CD14-positive monocyte (primary cell): Measurements from ENCODE around the gene PEX12. TPM values are rescaled to one million over a fixed set of nuclear protein-coding genes. Genes with fewer than 3 reads are reported as not detected.

Experiments used
- DNase-seq, 3 donors: peaks; one replicate each; pipeline ENCODE4 v3.0.0-alpha.2; 2011 to 2022
- H2AFZ ChIP-seq: 2 replicates; pipeline ENCODE4 v1.6.0; 2012; ENCODE audit warnings: mild to moderate bottlenecking, low read depth, low read length, inconsistent platforms; ENCODE audit not compliant: insufficient read depth, poor library complexity, severe bottlenecking
- H3K27ac ChIP-seq, 2 donors: 1 replicate in 1 of 2; 2 replicates in 1 of 2; pipeline ENCODE4 v1.5.1; 2012 to 2013; ENCODE audit warnings: low read length in 2 of 2, control low read depth in 1 of 2, inconsistent platforms in 1 of 2, low read depth in 1 of 2, mild to moderate bottlenecking in 1 of 2
- H3K27me3 ChIP-seq, 2 donors: one replicate each; pipeline versions ENCODE4 v1.6.0 to v1.6.1; 2011 to 2013; ENCODE audit warnings: low read length in 2 of 2; ENCODE audit not compliant: control insufficient read depth in 2 of 2, insufficient read depth in 2 of 2
- H3K36me3 ChIP-seq, 2 donors: replicated peaks in 1 of 2; 1 replicate in 1 of 2; 2 replicates in 1 of 2; pipeline versions ENCODE4 v1.5.1 to v1.6.1; 2012 to 2013; ENCODE audit warnings: low read length in 2 of 2, control low read depth in 1 of 2, inconsistent platforms in 1 of 2, mild to moderate bottlenecking in 1 of 2; ENCODE audit not compliant: insufficient read depth in 2 of 2, control insufficient read depth in 1 of 2
- H3K4me1 ChIP-seq, 2 donors: 1 replicate in 1 of 2; 2 replicates in 1 of 2; pipeline versions ENCODE4 v1.5.1 to v1.6.1; 2012 to 2013; ENCODE audit warnings: low read length in 2 of 2, control low read depth in 1 of 2, inconsistent platforms in 1 of 2, mild to moderate bottlenecking in 1 of 2, moderate library complexity in 1 of 2; ENCODE audit not compliant: insufficient read depth in 2 of 2, control insufficient read depth in 1 of 2
- H3K4me2 ChIP-seq: replicated peaks from 2 replicates; pipeline ENCODE3; 2012; ENCODE audit warnings: low read length, moderate library complexity, mild to moderate bottlenecking; ENCODE audit not compliant: poor library complexity, severe bottlenecking; ENCODE audit errors: extremely low read depth
- H3K4me3 ChIP-seq, 3 experiments: fragments of 200-600 bp in 1 of 3; sonication (generic) in 1 of 3; replicated peaks in 1 of 3; 1 replicate in 2 of 3; 2 replicates in 1 of 3; pipeline ENCODE4 v1.5.1; 2011 to 2013; ENCODE audit warnings: low read length in 3 of 3, mild to moderate bottlenecking in 3 of 3, control low read depth in 2 of 3, low read depth in 2 of 3, inconsistent platforms in 1 of 3, moderate library complexity in 1 of 3
- H3K79me2 ChIP-seq: 2 replicates; pipeline ENCODE4 v1.6.0; 2012; ENCODE audit warnings: mild to moderate bottlenecking, control low read depth, inconsistent platforms, low read length, moderate library complexity; ENCODE audit not compliant: insufficient read depth
- H3K9ac ChIP-seq: 2 replicates; pipeline ENCODE4 v1.6.0; 2017; ENCODE audit warnings: low read length, mild to moderate bottlenecking; ENCODE audit not compliant: insufficient read depth, poor library complexity, severe bottlenecking
- H3K9me3 ChIP-seq, 2 donors: replicated peaks in 1 of 2; 1 replicate in 1 of 2; 2 replicates in 1 of 2; pipeline versions ENCODE4 v1.5.1 to v1.6.1; 2012 to 2013; ENCODE audit warnings: low read length in 2 of 2, control low read depth in 1 of 2; ENCODE audit not compliant: control insufficient read depth in 1 of 2, insufficient read depth in 1 of 2
- H4K20me1 ChIP-seq: 2 replicates; pipeline ENCODE4 v1.6.0; 2012; ENCODE audit warnings: mild to moderate bottlenecking, low read length, control low read depth, moderate library complexity; ENCODE audit not compliant: insufficient read depth
- H3K27ac Mint-ChIP-seq, 7 donors: one replicate each; pipeline ENCODE4 v1.8.0; 2020; ENCODE audit warnings: mild to moderate bottlenecking in 7 of 7, mixed read lengths in 7 of 7, moderate library complexity in 6 of 7, inconsistent platforms in 2 of 7
- H3K27me3 Mint-ChIP-seq, 3 donors: one replicate each; pipeline ENCODE4 v1.8.0; 2021 to 2022; ENCODE audit warnings: low read depth in 3 of 3, mild to moderate bottlenecking in 3 of 3, mixed read lengths in 3 of 3, moderate library complexity in 3 of 3, inconsistent platforms in 1 of 3
- H3K36me3 Mint-ChIP-seq, 2 donors: one replicate each; pipeline ENCODE4 v1.8.0; 2020; ENCODE audit warnings: mixed read lengths in 2 of 2, inconsistent platforms in 1 of 2, mild to moderate bottlenecking in 1 of 2
- H3K4me1 Mint-ChIP-seq: one replicate; pipeline ENCODE4 v1.8.0; 2020; ENCODE audit warnings: mild to moderate bottlenecking, mixed read lengths
- H3K4me3 Mint-ChIP-seq, 2 donors: one replicate each; pipeline ENCODE4 v1.8.0; 2020; ENCODE audit warnings: mild to moderate bottlenecking in 2 of 2, mixed read lengths in 2 of 2, moderate library complexity in 1 of 2
- H3K9me3 Mint-ChIP-seq, 7 donors: one replicate each; pipeline ENCODE4 v1.8.0; 2020 to 2022; ENCODE audit warnings: mixed read lengths in 7 of 7, mild to moderate bottlenecking in 6 of 7, moderate library complexity in 6 of 7, inconsistent platforms in 2 of 7
- WGBS: methylation state at CpG from one replicate; pipeline ENCODE4 v1.1.5; 2013; ENCODE audit warnings: missing lambda C conversion rate; ENCODE audit not compliant: insufficient coverage; 5-methylcytosine and 5-hydroxymethylcytosine counted together
- intact Hi-C, 2 donors: fragments of 100-400 bp; cut with micrococcal nuclease; formaldehyde crosslinking; loops; one replicate each; pipeline versions ENCODE4 v1.15.0 to v1.15.1; 2023
- polyA plus RNA-seq, 3 donors: library from polyadenylated mRNA; depleted of rRNA in 1 of 3; unstranded in 2 of 3; stranded (reverse) in 1 of 3; fragments of 300-500 nt in 2 of 3; fragments of >200 nt in 1 of 3; fragmentation: Illumina TruSeq in 2 of 3; gene quantifications; 1 replicate in 2 of 3; 2 replicates in 1 of 3; pipeline ENCODE4 v1.2.3, GENCODE V29; 2012 to 2021
- TF ChIP-seq, protein P1 (sequence below): fragments of 200-600 bp; IDR thresholded peaks from one replicate; pipeline ENCODE4 v1.8.0; 2022; ENCODE audit warnings: antibody characterized with exemption, mild to moderate bottlenecking

The PEX12 gene
- polyA plus RNA-seq, 3 donors: 0.08 to 0.72 (median 0.31) TPM

DNA sequence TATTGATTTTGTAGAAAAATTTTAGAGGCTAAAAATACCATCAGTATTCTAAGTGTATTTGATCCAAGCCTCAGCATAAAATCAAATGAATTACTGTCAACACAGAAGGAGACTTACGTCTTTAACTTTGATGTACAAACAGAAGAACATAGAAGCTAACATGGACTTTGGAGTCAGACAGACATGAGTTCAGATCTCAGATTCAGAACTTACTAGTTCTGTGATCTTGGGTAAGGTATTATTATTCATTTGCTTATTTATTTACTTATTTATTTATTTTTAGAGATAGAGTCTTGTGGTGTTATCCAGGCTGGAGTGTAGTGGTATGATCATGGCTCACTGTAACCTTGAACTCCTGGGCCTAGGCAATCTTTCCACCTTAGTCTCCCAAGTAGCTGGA, 36.9 kb downstream of the PEX12 start:
- H3K4me1 ChIP-seq: peaks cover 24 to 37% of the 10 kb centered on the region in 2 donors
- Mint-ChIP-seq H3K27me3 (peaks cover 0 to 1% (median 0%) of the 10 kb centered on the region in 3 donors), H3K9me3 (peaks cover 0 to 2% (median 0%) of the 10 kb centered on the region in 7 donors), H3K27ac (peak overlapping the region; percentile 98 to 99 (median 99)), H3K4me3 (peak overlapping the region in 1 of 2 donors; percentile 93), H3K4me1 (peaks cover 40% of the 10 kb centered on the region), H3K36me3 (no peaks in the 10 kb centered on the region)
- TF ChIP-seq, protein P1, sequence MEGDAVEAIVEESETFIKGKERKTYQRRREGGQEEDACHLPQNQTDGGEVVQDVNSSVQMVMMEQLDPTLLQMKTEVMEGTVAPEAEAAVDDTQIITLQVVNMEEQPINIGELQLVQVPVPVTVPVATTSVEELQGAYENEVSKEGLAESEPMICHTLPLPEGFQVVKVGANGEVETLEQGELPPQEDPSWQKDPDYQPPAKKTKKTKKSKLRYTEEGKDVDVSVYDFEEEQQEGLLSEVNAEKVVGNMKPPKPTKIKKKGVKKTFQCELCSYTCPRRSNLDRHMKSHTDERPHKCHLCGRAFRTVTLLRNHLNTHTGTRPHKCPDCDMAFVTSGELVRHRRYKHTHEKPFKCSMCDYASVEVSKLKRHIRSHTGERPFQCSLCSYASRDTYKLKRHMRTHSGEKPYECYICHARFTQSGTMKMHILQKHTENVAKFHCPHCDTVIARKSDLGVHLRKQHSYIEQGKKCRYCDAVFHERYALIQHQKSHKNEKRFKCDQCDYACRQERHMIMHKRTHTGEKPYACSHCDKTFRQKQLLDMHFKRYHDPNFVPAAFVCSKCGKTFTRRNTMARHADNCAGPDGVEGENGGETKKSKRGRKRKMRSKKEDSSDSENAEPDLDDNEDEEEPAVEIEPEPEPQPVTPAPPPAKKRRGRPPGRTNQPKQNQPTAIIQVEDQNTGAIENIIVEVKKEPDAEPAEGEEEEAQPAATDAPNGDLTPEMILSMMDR: no peak
- peak overlapping the region; percentile 77 for H3K4me2 ChIP-seq
- H3K9me3 ChIP-seq: no peaks in the 10 kb centered on the region
- no peaks in the 10 kb centered on the region for H4K20me1 ChIP-seq
- no peaks in the 10 kb centered on the region for H3K27me3 ChIP-seq
- H3K79me2 ChIP-seq: no peaks in the 10 kb centered on the region
- H3K4me3 ChIP-seq: peak overlapping the region; percentile 83 to 100 (median 89)
- peak overlapping the region in 1 of 2 donors; percentile 100 for H3K27ac ChIP-seq
- DNase-seq: no peak
- peak overlapping the region; percentile 91 for H3K9ac ChIP-seq
- peak overlapping the region; percentile 85 for H2AFZ ChIP-seq
- no CpG with 5 or more reads among the region's 1 CpG for WGBS
- intact Hi-C loops: loop anchor here in 1 of 2 donors (2.0 to 10.0 kb wide), 3 partner anchors 45 to 299 kb away; partner anchors contain the start of genes AP2B1, SLFN5 and TAF15
- no peaks in the 10 kb centered on the region for H3K36me3 ChIP-seq

DNA sequence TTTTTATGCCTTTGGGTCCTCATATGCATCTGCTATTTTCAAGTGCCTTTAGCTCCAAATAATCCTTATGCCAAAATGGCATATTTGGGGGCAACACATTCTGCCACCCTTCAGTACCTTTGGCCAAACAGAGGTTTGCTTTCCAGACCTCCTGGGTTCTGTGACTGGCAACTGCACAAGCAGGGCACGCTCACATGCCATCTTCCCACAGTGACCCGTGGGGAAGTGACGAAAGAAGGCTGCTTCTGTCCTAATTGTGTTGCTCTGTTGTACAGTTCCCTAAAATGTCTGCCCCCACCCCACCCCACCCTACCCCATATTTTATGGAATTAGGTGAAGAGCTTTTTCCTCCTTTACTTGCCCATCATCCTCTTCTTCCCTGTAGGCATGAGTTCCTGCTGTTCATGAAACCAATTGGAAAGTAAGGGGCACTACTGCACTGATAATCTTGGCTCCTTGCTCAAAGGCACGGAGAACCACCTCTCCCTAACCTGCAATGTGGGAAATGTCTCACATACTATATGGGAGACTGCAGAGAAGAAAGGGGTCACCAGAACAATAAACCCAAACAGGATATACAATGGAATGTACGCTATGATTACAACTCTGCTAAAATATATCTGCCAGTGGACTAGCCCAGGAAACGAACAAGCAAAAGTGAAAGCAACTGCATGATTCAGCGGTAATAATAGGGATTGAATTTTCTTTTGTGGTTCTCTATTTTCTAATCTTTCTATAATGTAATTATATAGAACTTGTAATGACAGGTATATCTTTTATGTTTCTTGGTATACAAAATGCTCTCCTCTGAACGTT, 37.6 kb downstream of the PEX12 start:
- Histone ChIP-seq H3K27me3 (no peaks in the 10 kb centered on the region), H3K4me1 (peaks cover 18 to 31% of the 10 kb centered on the region in 2 donors), H3K9me3 (no peaks in the 10 kb centered on the region), H2AFZ (peak overlapping the region; percentile 85), H3K9ac (peak overlapping the region; percentile 91), H3K4me2 (peak overlapping the region; percentile 77), H3K27ac (peak overlapping the region; percentile 76 to 100), H3K36me3 (no peaks in the 10 kb centered on the region), H4K20me1 (no peaks in the 10 kb centered on the region), H3K4me3 (peak overlapping the region; percentile 83 to 100 (median 89)), H3K79me2 (no peaks in the 10 kb centered on the region)
- H3K27me3 Mint-ChIP-seq: peaks cover 0 to 1% (median 0%) of the 10 kb centered on the region in 3 donors
- peaks cover 0 to 2% (median 0%) of the 10 kb centered on the region in 7 donors for H3K9me3 Mint-ChIP-seq
- H3K36me3 Mint-ChIP-seq: no peaks in the 10 kb centered on the region
- peak overlapping the region; percentile 98 to 99 (median 99) for H3K27ac Mint-ChIP-seq
- WGBS: no CpG with 5 or more reads among the region's 8 CpGs
- peak; percentile 89 to 94 (median 94) for DNase-seq
- H3K4me3 Mint-ChIP-seq: peak overlapping the region; percentile 81 to 93
- peaks cover 35% of the 10 kb centered on the region for H3K4me1 Mint-ChIP-seq
- TF ChIP-seq, protein P1: no peak
- intact Hi-C loops: loop anchor here in 1 of 2 donors (2.0 to 10.0 kb wide), 3 partner anchors 46 to 298 kb away; partner anchors contain the start of genes AP2B1, SLFN5 and TAF15
